HG03039 (cell line): ENCODE results near the gene CDK6.
A peak's percentile ranks its signal among the peaks of the same experiment; 100 is the strongest.

Source experiments
- ATAC-seq: cut with Tn5 transposase; IDR thresholded peaks from one replicate; pipeline ENCODE4 v1.9.1; 2021; ENCODE audit warnings: mild to moderate bottlenecking, moderate library complexity; ENCODE audit not compliant: unreplicated experiment

CDK6 gene

DNA sequence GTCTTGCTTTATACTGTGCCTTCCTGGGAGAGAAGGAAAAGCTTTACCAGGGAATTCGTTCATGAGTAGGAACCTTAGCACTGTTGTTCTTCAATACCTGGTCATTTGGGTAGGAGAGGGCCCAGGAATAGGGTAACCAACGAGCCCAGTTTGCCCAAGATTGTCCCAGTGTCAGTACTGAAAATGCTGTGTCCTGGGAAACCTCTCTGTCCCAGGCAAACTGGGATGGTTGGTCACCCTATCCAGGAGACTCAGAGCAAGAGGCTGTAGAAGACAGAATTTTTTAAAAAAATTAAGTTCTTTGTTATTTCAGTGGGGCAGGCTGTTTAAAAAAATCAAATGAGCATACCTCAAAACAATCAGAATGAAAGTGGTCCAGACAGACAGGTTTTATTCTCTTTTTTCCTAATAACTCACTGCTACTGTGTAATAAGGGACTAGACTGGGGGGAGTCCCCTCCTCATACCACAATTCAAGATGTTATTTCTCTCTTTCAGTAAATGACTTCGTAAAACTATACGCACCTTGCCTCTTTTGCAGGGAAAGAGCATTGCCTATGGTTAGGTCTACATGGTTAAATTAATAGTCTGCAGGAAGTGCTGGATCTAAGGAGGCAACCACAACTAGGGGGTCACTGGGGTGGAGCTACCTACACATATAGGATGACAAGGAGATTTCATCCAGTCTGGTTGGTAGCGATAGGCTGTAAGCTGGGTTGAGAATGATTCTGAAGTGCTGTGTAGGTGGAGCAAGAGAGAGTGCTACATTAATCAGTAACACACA, 205.1 kb downstream of the CDK6 start:
- peak; percentile 57 for ATAC-seq

DNA sequence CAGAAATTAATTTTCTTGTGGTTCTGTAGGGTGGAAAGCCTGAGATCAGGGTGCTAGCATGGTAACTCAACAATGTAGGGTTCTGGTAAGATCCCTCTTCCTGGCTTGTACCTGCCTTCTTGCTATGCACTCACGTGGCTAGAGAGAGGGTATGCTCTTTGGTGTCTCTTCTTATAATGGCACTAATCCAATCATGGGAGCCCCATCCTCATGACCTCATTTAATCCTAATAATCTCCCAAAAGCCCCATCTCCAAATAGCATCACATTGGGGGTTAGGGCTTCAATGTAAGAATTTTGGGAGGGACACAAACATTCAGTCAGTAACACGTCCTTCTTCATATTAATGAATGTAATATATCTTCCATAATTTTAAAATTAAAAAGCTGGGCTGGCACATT, 206.6 kb downstream of the CDK6 start:
- no peak for ATAC-seq

DNA sequence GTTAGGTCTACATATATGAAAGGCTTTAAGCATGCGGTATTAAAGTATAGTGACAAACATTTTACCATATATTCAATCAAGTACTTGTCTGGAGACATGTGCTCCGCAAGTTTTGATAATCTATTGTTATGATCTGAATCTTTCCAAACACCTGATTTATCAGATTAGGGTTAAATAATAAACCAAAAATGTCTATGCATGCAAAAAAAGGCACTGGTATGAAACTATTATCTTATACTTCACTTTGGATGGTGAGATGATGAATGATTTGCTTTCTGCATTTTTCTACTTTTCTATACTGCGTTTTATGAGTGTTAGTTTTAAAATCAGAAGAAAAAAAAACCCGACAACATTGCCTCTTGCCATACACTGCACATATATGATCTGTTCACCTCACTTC, 208.4 kb downstream of the CDK6 start:
- ATAC-seq = no peak

DNA sequence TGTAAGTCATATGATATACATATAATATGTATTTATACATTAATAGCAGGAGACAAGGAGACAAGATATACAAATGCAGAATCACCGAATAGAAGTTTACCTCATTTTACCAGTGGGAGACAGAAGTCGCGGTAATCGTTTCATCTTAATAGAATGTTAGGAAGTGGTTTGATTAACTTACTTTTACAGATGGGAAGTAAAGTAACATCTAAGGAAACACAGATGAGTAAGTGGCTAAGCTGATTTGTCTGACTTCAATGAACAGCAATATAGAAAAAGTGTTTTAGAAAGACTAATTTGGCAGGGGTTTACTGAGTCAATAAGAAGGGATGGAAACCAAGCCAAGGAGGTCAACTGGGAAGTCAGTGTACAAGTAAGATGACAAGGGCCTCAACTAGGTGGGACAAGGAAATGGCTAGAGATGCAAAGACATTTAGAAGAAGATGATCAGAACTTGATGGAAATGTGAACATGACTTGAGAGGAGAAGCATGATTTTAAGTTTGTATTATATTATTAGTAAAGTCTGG, 210.0 kb downstream of the CDK6 start:
- no peak for ATAC-seq

DNA sequence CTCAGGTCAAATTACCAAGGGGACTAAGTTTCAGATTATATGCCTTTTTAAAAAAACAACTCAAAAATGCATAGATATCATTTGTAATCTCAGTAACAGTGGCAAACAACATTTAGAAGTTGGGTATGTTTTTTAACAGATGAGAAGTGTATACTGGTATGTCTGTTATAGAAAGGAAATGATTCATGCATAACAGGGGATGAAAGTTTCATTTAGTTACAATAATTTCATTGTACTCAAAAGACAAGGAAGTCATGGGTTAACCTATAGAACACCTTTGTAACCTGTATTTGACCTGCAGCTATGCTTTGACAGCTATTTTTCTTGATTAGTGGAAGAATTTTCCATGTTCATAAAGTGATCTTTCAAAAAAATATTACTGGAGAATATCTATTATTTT, 210.8 kb downstream of the CDK6 start:
- no peak for ATAC-seq

DNA sequence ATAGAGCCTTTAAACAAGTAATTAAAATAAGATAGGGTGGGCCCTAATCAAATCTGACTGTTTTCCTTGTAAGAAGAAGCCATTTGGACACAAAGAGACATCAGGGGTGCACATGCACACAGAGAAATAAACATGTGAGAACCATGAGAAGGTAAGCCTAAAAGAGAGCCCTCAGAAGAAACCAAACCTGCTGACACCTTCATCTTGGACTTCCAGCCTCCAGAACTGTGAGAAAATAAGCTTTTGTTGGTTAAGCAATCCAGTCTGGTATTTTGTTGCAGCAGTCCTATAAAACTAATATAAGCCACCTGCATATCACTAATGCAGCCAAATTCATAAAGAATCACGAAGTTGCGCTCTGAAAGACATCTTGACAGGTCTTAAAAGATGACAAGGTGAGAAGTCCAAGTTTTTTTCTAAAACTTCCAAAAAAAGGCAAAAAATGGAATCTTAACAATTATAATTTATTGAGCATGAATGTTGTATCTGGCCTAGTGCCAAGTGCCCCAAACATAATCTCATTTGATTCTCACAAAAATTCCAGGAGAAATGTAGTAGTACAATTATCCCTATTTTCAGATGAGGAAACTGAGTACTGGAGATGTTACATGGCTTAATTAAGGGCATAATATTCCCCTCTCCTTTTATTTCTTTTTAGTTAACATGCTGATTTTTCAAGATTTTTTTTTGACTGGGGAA, 211.9 kb downstream of the CDK6 start:
- ATAC-seq = no peak

DNA sequence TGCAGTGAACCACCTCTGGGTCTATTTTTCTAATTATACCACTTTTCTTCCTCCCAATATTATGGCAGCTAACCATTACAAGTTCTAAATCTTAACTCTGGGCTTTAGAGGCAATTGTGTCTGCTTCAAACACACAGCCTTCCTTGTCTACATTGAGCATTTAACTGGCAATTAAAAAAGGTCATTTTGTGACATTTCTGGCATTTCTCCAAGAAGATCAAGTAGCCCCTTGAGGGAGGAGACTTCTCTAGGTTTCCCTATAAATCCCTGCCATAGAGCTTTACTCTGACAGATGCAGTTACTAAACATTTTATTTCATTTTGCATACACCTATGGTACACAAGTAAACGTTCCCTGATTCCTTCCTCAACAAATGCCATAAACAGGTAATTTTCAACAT, 212.8 kb downstream of the CDK6 start:
- ATAC-seq = no peak

DNA sequence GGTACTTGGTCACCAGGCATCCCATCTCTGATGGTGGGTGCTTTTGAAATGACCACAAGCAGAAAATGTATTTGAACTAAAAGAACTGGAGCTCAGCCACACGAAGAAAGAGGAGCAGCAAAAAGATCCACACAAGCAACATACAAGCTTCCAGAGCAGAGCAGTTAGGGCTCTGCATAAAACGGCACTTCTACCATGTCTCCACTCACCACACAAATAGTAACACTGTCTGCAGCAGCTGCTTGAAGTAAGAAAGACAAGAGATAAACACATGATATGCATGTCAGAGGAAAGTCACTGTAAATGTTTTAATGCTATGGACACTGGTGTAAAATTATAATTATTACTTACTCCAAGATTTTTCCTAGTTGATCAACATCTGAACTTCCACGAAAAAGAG, 213.7 kb downstream of the CDK6 start:
- ATAC-seq = no peak

DNA sequence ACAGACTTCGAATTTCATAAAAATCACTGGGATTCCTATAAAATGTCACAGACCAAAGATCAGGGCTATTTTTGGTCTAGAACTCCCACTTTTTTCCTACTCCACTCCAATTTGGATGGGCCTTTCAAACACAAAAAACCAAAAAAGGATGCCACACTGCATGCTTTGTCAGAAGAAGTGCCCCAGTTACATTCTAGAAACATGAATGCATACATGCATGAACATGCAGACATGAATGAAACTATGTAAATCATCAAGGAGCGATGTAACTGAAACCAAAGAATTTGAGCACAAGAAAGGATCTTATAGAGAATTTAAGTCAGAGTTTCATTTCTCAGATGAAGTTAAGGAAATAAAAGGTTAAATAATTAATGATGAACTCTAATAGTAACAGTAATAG, 214.3 kb downstream of the CDK6 start:
- no peak for ATAC-seq

DNA sequence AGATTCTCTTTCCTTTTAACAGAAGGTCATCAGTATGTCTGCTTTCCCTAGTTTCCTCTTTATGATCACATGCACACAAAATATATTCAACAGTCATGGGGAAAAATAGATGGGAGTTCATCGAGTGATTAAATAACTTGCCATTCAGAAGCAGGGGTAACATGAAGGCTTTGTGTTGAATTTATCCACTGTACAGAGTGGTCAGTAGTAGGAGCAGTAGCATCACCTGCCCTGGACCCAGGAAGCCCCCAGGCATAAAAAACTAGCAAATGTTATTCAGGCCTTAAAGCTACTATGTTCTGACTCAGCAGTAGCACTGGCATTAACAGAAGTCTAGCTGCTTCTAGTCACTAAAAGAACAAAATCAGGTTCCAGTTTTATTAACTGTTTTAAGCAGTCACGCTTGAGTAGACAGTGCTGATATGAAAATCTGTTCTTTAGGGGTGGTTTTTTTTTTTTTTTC, 214.8 kb downstream of the CDK6 start:
- ATAC-seq = no peak

DNA sequence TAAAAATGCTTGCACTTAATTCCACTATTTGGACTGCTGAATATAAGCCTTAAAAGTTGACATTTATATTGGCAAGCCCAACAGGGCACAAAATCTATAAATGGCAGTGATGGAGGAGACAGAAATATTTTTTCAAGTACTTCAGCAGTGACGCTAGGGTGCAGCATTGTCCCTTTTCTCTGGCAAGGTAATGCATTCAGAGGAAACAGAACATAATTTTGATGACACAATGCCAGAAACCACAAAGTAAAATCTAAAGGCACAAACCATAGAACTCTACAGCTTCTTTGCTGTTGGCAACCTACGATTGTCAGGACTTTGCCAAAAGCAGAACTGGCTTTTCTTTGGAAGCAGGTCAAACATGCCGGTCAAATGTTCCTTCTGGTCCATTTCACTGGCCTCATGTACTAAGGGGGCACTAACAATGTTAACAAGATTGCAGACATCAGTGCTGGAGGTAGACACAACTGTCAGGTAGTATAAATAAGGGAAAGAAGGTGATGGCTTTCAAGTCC, 215.3 kb downstream of the CDK6 start:
- no peak for ATAC-seq

DNA sequence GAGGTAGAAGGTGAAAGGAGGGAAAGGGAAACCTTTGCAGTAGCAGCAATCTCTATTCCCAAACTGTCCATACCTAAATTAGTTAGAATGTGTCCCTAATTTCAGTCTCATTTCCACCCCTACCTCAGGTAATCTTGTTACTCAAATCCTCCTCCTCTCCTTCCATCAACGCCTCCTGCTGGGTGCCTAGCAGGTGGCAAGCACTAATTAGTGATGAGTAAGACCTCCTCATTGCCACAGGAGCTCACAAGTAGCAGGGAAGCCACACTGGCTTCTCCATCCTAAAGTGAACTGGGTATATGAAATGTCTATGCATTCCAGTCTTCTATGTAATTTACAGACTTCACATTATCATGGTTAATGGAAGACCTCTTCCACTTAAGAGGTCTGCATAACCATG, 220.5 kb downstream of the CDK6 start:
- no peak for ATAC-seq

DNA sequence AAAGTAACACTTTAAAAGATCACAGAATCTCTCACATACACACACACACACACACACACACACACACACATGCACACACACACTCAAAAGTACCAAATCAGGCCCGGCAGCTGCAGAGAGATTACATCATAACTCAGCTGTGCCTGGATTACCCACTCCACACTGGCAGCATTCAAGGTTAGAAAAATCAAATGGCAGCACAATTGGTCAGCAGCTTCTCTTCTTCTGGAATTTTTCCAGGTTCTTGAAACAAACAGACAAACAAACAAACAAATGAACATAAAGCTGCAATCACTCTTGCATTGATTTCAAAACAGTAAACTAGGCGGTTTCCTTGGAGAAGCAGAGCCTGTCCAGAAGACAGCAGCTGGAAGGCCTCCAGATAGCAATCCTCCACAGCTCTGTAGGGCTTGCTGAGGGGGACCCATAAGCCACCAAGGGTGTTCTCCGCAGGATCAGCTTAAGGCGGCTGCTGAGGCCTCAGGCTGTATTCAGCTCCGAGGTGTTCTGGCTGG, 221.7 kb downstream of the CDK6 start:
- ATAC-seq = no peak

DNA sequence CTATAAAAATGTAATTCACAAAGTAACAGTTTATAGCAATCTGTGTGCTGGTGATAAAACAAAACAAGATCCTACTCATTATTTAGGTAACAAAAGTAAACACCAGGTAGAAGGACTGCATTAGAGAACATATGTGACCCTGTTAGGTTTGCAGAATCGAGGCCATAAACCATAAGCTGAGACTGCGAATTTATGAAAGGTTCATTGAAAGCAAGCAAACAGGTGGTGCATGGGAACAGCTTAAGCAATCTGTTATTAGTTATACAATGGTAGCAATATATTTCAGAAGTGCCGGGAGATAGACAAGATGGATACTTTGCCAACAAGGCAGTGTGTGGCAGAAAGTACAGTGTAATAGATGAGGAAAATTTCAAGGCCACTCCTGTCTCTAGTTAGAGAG, 222.7 kb downstream of the CDK6 start:
- no peak for ATAC-seq

DNA sequence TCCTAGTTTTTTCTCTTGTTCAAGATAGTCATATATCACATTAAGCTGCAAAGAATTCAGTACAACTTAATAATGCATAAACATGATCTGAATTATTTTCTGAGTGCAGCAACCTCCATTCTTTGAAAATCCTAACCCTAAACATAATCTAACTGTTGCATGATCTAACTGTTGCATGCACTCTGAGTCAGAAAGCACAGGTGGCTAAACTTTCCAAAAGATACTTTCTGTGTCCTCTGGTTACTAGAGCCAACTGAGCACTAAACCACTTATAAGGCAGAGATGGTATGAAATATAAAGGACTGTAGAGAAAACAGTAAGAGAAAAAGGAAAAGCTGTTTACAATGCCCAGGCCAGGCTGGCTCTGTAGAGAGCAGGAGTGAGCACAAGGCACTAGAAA, 223.2 kb downstream of the CDK6 start:
- no peak for ATAC-seq

DNA sequence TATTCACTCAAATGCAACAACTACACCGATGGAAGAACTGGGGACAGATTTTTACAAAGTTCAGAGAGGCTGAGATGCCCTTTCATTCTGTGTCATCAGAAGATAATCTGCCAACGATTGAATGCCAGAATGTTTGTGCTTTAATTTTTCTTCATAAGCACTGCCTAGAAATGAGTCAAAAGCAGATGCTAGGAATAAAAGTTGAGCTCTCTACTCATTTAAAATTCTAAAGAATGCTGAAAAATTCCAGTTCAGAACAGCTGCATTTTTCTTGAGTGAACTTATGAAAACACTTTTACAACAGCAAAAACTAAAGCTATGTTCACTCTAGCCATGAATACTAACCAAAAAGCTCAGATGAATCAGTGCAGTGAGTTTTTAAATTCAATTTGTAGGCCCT, 223.9 kb downstream of the CDK6 start:
- no peak for ATAC-seq

DNA sequence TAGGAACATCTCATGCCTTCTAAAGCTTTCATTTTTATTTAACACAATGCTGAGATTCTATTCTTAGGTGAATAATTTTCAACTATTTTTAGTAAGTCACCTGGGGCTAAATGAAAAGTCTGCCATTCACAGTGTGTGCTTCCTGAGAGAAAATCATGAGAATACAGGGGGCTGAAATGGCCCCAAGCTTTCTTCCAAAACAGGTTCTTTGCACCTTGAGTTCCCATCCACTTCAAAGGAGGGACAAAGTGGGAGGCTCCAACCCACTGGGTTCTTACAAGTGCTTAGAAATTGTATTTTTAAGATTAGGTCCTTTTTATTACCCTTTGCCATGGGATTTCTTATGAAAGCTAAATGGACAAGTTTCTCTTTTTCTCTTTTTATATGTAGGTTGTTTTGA, 224.6 kb downstream of the CDK6 start:
- no peak for ATAC-seq

DNA sequence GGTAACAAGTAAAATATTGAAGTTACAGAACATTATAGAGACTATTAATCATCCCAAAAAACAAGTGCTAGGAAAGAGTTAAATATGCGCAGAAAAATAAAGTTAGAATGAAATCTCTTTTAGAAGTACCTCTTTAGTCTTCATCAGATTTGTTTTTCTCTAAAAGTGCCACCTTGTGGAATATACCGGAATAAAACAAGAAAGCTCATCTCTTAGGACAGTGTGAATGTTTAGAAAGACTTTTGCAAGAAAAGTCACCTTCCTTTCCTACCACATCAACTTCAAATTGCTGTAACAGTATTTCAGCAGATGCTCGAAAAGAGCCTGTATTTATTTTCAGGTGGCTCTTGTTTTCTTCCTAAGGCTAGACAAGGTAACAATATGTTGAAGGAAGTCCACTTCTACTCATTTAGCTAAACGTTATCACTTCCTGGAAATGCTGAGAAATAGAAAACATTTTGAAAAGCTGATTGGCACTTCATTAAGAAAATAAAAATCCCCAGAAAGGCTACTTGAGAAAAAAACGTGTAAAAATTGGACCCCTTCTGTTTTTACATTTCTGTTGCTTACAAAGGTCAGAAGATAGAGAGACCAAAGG, 226.4 kb downstream of the CDK6 start:
- no peak for ATAC-seq

DNA sequence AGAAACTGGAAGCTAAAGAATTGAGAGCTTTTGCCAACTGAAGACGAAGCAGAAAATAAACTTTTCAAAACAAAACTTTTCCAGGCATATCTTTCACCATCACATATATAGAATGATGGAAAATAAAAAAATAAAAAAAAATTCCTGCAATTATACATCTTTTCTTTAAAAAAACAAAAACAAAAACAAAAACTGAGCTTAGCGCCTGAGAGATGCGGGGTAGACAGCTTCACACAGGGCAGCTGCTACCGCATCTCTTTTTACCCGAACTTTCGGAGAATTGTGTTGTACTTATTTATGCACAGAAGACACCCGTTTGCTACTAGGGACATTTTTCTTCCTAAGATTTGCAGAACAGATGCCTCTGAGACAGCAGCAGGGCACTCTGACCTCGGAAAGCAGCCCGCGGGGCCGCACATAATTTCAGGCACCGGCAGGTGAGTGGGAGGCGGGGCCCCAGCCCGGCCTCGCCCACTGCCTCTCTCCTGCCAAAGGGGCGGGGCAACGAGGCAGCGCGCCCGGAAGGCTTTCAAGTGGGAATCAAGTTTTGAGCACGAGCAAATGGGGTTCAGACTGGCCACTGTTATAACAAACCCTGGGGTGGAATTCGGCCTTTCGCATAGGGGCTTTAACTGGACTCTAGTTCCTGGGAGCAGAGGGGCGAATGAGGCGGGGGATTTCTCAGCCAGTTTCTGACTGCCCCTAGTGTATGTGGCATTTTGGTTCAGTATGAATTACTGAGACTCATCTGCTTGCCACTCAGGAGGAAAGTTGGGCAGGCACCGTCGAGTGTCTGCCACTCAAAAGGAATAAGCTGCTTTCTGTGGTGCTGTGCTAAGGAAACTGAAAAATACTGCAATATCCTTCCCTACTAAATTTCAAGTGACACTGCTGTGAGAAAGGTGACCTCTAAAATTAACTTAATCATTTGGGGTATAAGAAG, 227.7 kb downstream of the CDK6 start:
- ATAC-seq = no peak

DNA sequence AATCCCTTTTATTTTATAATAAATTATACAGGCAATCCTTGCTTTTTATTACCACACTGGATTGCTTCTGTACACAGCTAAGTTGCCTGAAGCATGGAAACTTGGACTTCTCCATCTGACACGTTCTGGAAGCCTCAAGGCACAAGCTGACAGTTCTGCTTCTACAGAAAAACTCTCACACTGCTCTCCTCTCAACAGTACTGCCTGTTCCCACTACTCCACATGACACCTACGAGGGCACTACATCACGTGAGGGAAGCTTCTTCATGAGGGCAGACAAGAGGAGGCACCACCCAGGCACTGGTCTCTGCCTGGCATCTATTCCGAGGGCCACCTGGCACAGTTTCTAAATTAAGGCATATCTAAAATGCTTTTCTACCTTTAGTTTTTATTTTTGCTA, 229.4 kb downstream of the CDK6 start:
- ATAC-seq = no peak
